ENCODE measurements around the gene STXBP1. TPM values are rescaled to one million over a fixed set of nuclear protein-coding genes. Genes with fewer than 3 reads are reported as not detected.

Gene STXBP1
- total and polyA plus RNA-seq, 2 of the 8 experiments (the other 6 are each of a cell fraction or from before 2014, with no cell fraction given), result 11.5 to 60.9 TPM

DNA sequence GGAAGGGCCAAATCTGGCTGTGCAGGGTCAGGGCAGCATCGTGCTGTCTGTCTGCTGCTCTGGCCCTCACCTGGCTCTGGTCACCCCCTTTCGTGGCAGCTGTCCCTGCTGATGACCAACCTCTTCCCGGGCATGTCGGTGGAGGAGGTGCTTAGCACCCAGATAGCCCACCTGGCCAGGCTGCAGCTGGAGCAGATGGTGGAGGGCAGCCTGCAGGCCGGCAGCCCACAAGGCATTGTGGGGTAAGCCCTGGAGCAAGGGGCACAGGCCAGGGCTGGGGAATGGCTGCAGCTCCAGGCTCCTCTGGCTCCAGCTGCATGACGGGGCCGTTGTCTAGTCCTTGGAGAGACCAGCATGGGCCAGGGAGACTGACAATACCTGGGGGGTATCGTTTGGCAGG lies 114.8 kb downstream of the STXBP1 start (continued):
- TF ChIP-seq SRF (IDR thresholded peaks at IDR 0.05; ENCODE audit: low read depth, low read length), result no peak
- TF ChIP-seq POLR2A (IDR thresholded peaks at IDR 0.05; ENCODE audit: control extremely low read depth in 1 of 2, low read depth in 2 of 2, low read length in 2 of 2), result no peak
- no peak for TF ChIP-seq RFX5 (IDR thresholded peaks at IDR 0.05; ENCODE audit: borderline replicate concordance, low read depth, low read length)
- TF ChIP-seq HDAC2 (IDR thresholded peaks at IDR 0.05; ENCODE audit: borderline replicate concordance in 1 of 2, low read depth in 2 of 2, low read length in 2 of 2), result no peak
- no peak for TF ChIP-seq TCF12 (IDR thresholded peaks at IDR 0.05; ENCODE audit: low read depth, low read length)
- TF ChIP-seq SP1 (IDR thresholded peaks at IDR 0.05; ENCODE audit: low read depth, low read length), result no peak
